Body of pancreas (tissue), 4 donors: ENCODE data around the gene ALDH3B2. TPM values are rescaled to one million over a fixed set of nuclear protein-coding genes. Genes with fewer than 3 reads are reported as not detected.

ENCODE experiments used
- ATAC-seq: fragments of 150-250 bp; one replicate; pipeline ENCODE4 v1.9.1; 2016
- DNase-seq, 4 donors: peaks; one replicate each; pipeline ENCODE4 v3.0.0-alpha.2; 2019
- H3K27ac ChIP-seq, 4 donors: fragments of 200-600 bp; sonication (generic); 1 replicate in 3 of 4; 2 replicates in 1 of 4; pipeline versions ENCODE4 v1.5.1 to v1.6.1; 2016 to 2019; ENCODE audit warnings: mild to moderate bottlenecking in 1 of 4, mixed read lengths in 1 of 4, moderate library complexity in 1 of 4
- H3K27me3 ChIP-seq, 2 donors: fragments of 200-600 bp; sonication (generic); one replicate each; pipeline ENCODE4 v1.6.0; 2016; ENCODE audit warnings: mild to moderate bottlenecking in 1 of 2
- H3K36me3 ChIP-seq, 2 donors: fragments of 200-600 bp; sonication (generic); replicated peaks in 1 of 2; 2 replicates each; pipeline ENCODE4 v1.5.1; 2016; ENCODE audit warnings: low read depth in 2 of 2; ENCODE audit not compliant: insufficient read depth in 1 of 2
- H3K4me1 ChIP-seq: fragments of 200-600 bp; sonication (generic); one replicate; pipeline ENCODE4 v1.6.0; 2016
- H3K4me3 ChIP-seq, 2 donors: fragments of 200-600 bp; sonication (generic); 1 replicate in 1 of 2; 2 replicates in 1 of 2; pipeline ENCODE4 v1.5.1; 2016 to 2019
- H3K9me3 ChIP-seq, 3 donors: fragments of 200-600 bp; sonication (generic); 1 replicate in 2 of 3; 2 replicates in 1 of 3; pipeline ENCODE4 v1.5.1; 2016
- CTCF ChIP-seq, 7 experiments: fragments of 450-650 bp in 4 of 7; fragments of 200-600 bp in 3 of 7; sonication (generic) in 3 of 7; IDR thresholded peaks; one replicate each; pipeline ENCODE4 v1.5.1; 2016 to 2019; ENCODE audit warnings: antibody characterized with exemption in 7 of 7
- POLR2A ChIP-seq, 3 donors: fragments of 450-650 bp; IDR thresholded peaks; one replicate each; pipeline ENCODE4 v1.6.1; 2016; ENCODE audit warnings: antibody characterized with exemption in 3 of 3, mild to moderate bottlenecking in 2 of 3
- WGBS, 2 donors: methylation state at CpG; one replicate each; pipeline ENCODE4 v1.1.5; 2017; 5-methylcytosine and 5-hydroxymethylcytosine counted together
- intact Hi-C: fragments of 100-400 bp; cut with DNase I; formaldehyde crosslinking; loops from one replicate; pipeline ENCODE4 v1.15.1; 2023
- total RNA-seq, 2 donors: library from RNA; depleted of rRNA; stranded (reverse); fragments of >200 nt; gene quantifications; one replicate each; pipeline ENCODE4 v1.1.0, GENCODE V29; 2016

The ALDH3B2 gene
- total RNA-seq, 2 donors from 2014 or later, result not detected

GRCh38 chr11:67699521-67699920, 25.1 kb upstream of the ALDH3B2 start:
- peaks cover 0 to 3% of the 10 kb centered on the region in 2 donors for H3K27me3 ChIP-seq
- WGBS, 2 donors, result 71 to 79% methylated on average over 10 of the region's 10 CpGs
- intact Hi-C loops, result no loop called here
- ATAC-seq (no peak), DNase-seq (no peak)
- H3K27ac ChIP-seq, result no peak overlapping the region
- no peaks in the 10 kb centered on the region for H3K4me1 ChIP-seq
- no peaks in the 10 kb centered on the region for H3K36me3 ChIP-seq
- H3K9me3 ChIP-seq, result no peaks in the 10 kb centered on the region
- H3K4me3 ChIP-seq, result no peak overlapping the region
- TF ChIP-seq POLR2A (IDR thresholded peaks at IDR 0.05) (no peak), CTCF (IDR thresholded peaks at IDR 0.05) (no peak)

- Histone ChIP-seq H3K27me3 (peaks cover 0 to 3% of the 10 kb centered on the region in 2 donors), H3K4me1 (no peaks in the 10 kb centered on the region), H3K27ac (no peak overlapping the region), H3K4me3 (no peak overlapping the region), H3K36me3 (no peaks in the 10 kb centered on the region), H3K9me3 (no peaks in the 10 kb centered on the region)
- intact Hi-C loops, result no loop called here
- no peak for TF ChIP-seq POLR2A (IDR thresholded peaks at IDR 0.05)
- TF ChIP-seq CTCF (IDR thresholded peaks at IDR 0.05), result no peak
- 63 to 67% methylated on average over 5 to 6 of the region's 6 CpGs for WGBS, 2 donors
- no peak for DNase-seq
- ATAC-seq, result no peak
Observed at GRCh38 chr11:67698247-67698646, 23.8 kb upstream of the ALDH3B2 start.

GRCh38 chr11:67697846-67698245, 23.4 kb upstream of the ALDH3B2 start:
- Histone ChIP-seq H3K4me1 (no peaks in the 10 kb centered on the region), H3K36me3 (no peaks in the 10 kb centered on the region), H3K9me3 (no peaks in the 10 kb centered on the region), H3K27ac (no peak overlapping the region), H3K4me3 (no peak overlapping the region), H3K27me3 (peaks cover 0 to 3% of the 10 kb centered on the region in 2 donors)
- ATAC-seq, result no peak
- TF ChIP-seq POLR2A (IDR thresholded peaks at IDR 0.05) (no peak), CTCF (IDR thresholded peaks at IDR 0.05) (no peak)
- 66 to 92% methylated on average over 4 of the region's 4 CpGs for WGBS, 2 donors
- intact Hi-C loops, result no loop called here
- no peak for DNase-seq

- Histone ChIP-seq H3K27me3 (peaks cover 0 to 3% of the 10 kb centered on the region in 2 donors), H3K4me3 (no peak overlapping the region), H3K36me3 (no peaks in the 10 kb centered on the region), H3K27ac (no peak overlapping the region), H3K4me1 (no peaks in the 10 kb centered on the region), H3K9me3 (no peaks in the 10 kb centered on the region)
- TF ChIP-seq POLR2A (IDR thresholded peaks at IDR 0.05) (no peak), CTCF (IDR thresholded peaks at IDR 0.05) (no peak)
- ATAC-seq (no peak), DNase-seq (no peak)
- intact Hi-C loops, result no loop called here
- WGBS, 2 donors, result 89 to 90% methylated on average over 7 of the region's 7 CpGs
Observed at GRCh38 chr11:67696998-67697397, 22.6 kb upstream of the ALDH3B2 start.

GRCh38 chr11:67695606-67696005, 21.2 kb upstream of the ALDH3B2 start:
- Histone ChIP-seq H3K27me3 (peaks cover 0 to 3% of the 10 kb centered on the region in 2 donors), H3K27ac (no peak overlapping the region), H3K4me3 (no peak overlapping the region), H3K9me3 (no peaks in the 10 kb centered on the region), H3K36me3 (no peaks in the 10 kb centered on the region), H3K4me1 (no peaks in the 10 kb centered on the region)
- no peak for ATAC-seq
- no peak for DNase-seq
- TF ChIP-seq POLR2A (IDR thresholded peaks at IDR 0.05) (no peak), CTCF (IDR thresholded peaks at IDR 0.05) (no peak)
- WGBS, 2 donors, result 74 to 79% methylated on average over 12 of the region's 12 CpGs
- intact Hi-C loops, result no loop called here
